ENCODE results near the gene SLC37A1. TPM values are rescaled to one million over a fixed set of nuclear protein-coding genes. Genes with fewer than 3 reads are reported as not detected.

Gene SLC37A1
- total RNA-seq, 2 donors from 2014 or later = 22.7 to 47.0 TPM

- H3K27ac Mint-ChIP-seq = no peak overlapping the region
- Histone ChIP-seq H3K4me1 (ENCODE audit: control insufficient read depth, insufficient read depth, low read length) (peaks cover 5% of the 10 kb centered on the region), H3K9ac (ENCODE audit: extremely low read depth, low read length, poor library complexity, severe bottlenecking) (no peak overlapping the region), H3K27ac (ENCODE audit: low read depth, low read length) (no peak overlapping the region), H3K36me3 (ENCODE audit: control insufficient read depth, insufficient read depth, low read length) (peaks cover 7% of the 10 kb centered on the region), H3K9me3 (ENCODE audit: control insufficient read depth, low read length) (no peaks in the 10 kb centered on the region), H3K27me3 (ENCODE audit: control insufficient read depth, insufficient read depth, low read length, poor library complexity, severe bottlenecking) (no peaks in the 10 kb centered on the region), H3K4me3 (ENCODE audit: low read length) (no peak overlapping the region)
- no peaks in the 10 kb centered on the region for H3K27me3 Mint-ChIP-seq (ENCODE audit: insufficient read depth)
- DNase-seq = peak; percentile 29
- WGBS, 2 experiments (ENCODE audit: insufficient coverage in 1 of 2, insufficient read length in 1 of 2) = 90 to 96% methylated on average over 8 of the region's 8 CpGs
- peaks cover 49% of the 10 kb centered on the region for H3K36me3 Mint-ChIP-seq (ENCODE audit: low read depth)
- no peaks in the 10 kb centered on the region for H3K9me3 Mint-ChIP-seq
- peaks cover 45% of the 10 kb centered on the region for H3K4me1 Mint-ChIP-seq
- no peak overlapping the region for H3K4me3 Mint-ChIP-seq
- TF ChIP-seq, protein P1, sequence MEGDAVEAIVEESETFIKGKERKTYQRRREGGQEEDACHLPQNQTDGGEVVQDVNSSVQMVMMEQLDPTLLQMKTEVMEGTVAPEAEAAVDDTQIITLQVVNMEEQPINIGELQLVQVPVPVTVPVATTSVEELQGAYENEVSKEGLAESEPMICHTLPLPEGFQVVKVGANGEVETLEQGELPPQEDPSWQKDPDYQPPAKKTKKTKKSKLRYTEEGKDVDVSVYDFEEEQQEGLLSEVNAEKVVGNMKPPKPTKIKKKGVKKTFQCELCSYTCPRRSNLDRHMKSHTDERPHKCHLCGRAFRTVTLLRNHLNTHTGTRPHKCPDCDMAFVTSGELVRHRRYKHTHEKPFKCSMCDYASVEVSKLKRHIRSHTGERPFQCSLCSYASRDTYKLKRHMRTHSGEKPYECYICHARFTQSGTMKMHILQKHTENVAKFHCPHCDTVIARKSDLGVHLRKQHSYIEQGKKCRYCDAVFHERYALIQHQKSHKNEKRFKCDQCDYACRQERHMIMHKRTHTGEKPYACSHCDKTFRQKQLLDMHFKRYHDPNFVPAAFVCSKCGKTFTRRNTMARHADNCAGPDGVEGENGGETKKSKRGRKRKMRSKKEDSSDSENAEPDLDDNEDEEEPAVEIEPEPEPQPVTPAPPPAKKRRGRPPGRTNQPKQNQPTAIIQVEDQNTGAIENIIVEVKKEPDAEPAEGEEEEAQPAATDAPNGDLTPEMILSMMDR (conservative IDR thresholded peaks at IDR 0.05) = no peak
These were observed 13.5 kb downstream of the SLC37A1 start for GRCh38 chr21:42527127-42527488.

DNA sequence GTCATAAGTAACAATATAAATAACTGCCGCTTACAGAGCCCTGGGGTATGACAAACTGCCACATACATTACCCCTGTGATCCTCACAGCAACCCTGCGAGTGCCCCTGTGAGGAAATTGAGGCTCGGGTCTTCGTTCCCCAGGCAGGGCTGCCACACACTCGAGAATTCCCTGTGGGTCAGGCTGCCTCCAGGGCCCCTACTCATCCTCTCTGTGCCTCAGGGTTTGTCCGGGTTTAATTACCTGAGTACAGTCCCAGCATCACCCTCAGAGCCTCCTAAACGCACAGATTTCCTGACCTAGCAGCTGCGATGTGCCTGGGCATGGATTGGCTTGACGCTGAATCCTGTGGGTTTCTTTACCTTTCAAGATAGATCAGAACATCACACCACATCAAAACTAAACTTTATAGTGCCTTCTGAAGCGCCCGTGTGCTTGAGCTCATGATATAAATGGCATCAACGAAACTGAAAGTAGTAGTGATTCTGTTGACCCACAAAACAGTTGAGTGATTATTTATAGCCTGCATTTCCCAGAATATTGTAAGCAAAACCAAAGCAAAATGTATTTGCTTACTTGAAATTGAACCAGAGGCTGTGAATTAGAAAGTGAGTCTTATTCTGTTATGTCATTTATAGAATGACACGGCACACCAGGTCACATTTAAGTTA lies 14.0 kb downstream of the SLC37A1 start:
- peaks cover 45% of the 10 kb centered on the region for H3K4me1 Mint-ChIP-seq
- Histone ChIP-seq H3K4me3 (ENCODE audit: low read length) (no peak overlapping the region), H3K27me3 (ENCODE audit: control insufficient read depth, insufficient read depth, low read length, poor library complexity, severe bottlenecking) (no peaks in the 10 kb centered on the region), H3K27ac (ENCODE audit: low read depth, low read length) (no peak overlapping the region), H3K9me3 (ENCODE audit: control insufficient read depth, low read length) (no peaks in the 10 kb centered on the region), H3K9ac (ENCODE audit: extremely low read depth, low read length, poor library complexity, severe bottlenecking) (no peak overlapping the region), H3K4me1 (ENCODE audit: control insufficient read depth, insufficient read depth, low read length) (peaks cover 5% of the 10 kb centered on the region), H3K36me3 (ENCODE audit: control insufficient read depth, insufficient read depth, low read length) (peaks cover 1% of the 10 kb centered on the region)
- TF ChIP-seq, protein P1 (conservative IDR thresholded peaks at IDR 0.05) = no peak
- no peak overlapping the region for H3K4me3 Mint-ChIP-seq
- no peaks in the 10 kb centered on the region for H3K9me3 Mint-ChIP-seq
- peaks cover 44% of the 10 kb centered on the region for H3K36me3 Mint-ChIP-seq (ENCODE audit: low read depth)
- no peak overlapping the region for H3K27ac Mint-ChIP-seq
- 92 to 98% methylated on average over 8 to 13 of the region's 13 CpGs for WGBS, 2 experiments (ENCODE audit: insufficient coverage in 1 of 2, insufficient read length in 1 of 2)
- DNase-seq = no peak
- no peaks in the 10 kb centered on the region for H3K27me3 Mint-ChIP-seq (ENCODE audit: insufficient read depth)

GRCh38 chr21:42530167-42530518 lies 16.5 kb downstream of the SLC37A1 start:
- Histone ChIP-seq H3K4me1 (ENCODE audit: control insufficient read depth, insufficient read depth, low read length) (peaks cover under 1% of the 10 kb centered on the region), H3K27me3 (ENCODE audit: control insufficient read depth, insufficient read depth, low read length, poor library complexity, severe bottlenecking) (no peaks in the 10 kb centered on the region), H3K9me3 (ENCODE audit: control insufficient read depth, low read length) (no peaks in the 10 kb centered on the region), H3K27ac (ENCODE audit: low read depth, low read length) (no peak overlapping the region), H3K9ac (ENCODE audit: extremely low read depth, low read length, poor library complexity, severe bottlenecking) (no peak overlapping the region), H3K4me3 (ENCODE audit: low read length) (no peak overlapping the region), H3K36me3 (ENCODE audit: control insufficient read depth, insufficient read depth, low read length) (no peaks in the 10 kb centered on the region)
- Mint-ChIP-seq H3K27me3 (ENCODE audit: insufficient read depth) (no peaks in the 10 kb centered on the region), H3K9me3 (no peaks in the 10 kb centered on the region), H3K4me3 (no peak overlapping the region), H3K27ac (no peak overlapping the region), H3K4me1 (peaks cover 23% of the 10 kb centered on the region), H3K36me3 (ENCODE audit: low read depth) (peaks cover 37% of the 10 kb centered on the region)
- TF ChIP-seq, protein P1 (conservative IDR thresholded peaks at IDR 0.05) = no peak
- no peak for DNase-seq
- WGBS, 2 experiments (ENCODE audit: insufficient coverage in 1 of 2, insufficient read length in 1 of 2) = 96 to 97% methylated on average over 5 of the region's 5 CpGs
